ENCODE data around the gene NTMT2.

NTMT2 gene

DNA sequence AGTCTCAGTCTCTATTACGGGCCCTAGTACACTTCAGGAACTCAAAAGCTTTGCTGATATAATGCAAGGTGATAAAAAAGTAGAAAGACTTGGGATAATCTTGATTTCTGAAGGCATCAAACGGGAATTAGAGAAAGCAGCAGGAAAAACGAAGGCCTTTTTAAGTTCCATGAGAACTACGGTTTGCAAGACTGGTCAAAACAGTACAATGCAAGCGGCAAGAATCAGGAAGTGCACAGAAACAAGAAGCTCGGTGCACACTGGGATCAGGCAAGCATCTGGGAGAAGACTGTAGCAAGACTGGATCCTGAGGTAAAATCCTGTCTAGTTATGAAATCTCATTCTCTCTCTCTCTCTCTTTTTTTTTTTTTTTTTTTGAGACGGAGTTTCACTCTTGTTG is 28.6 kb downstream of the NTMT2 start:
- Histone ChIP-seq H2BK15ac (replicated peaks; ENCODE audit: low read depth) (no peak overlapping the region), H3K79me2 (ENCODE audit: control insufficient read depth, insufficient read depth, low read length) (no peaks in the 10 kb centered on the region), H3K79me1 (ENCODE audit: low read length) (no peaks in the 10 kb centered on the region), H4K8ac (ENCODE audit: low read depth, low read length) (no peak overlapping the region), H3K27me3 (ENCODE audit: insufficient read depth, low read length, poor library complexity) (no peaks in the 10 kb centered on the region), H3K4me3 (ENCODE audit: low read length) (no peak overlapping the region), H3K18ac (ENCODE audit: low read length) (no peak overlapping the region), H3K56ac (ENCODE audit: low read length) (no peak overlapping the region), H3K27ac (ENCODE audit: low read depth, low read length) (no peak overlapping the region), H3K4me1 (ENCODE audit: control insufficient read depth, low read depth, low read length) (no peaks in the 10 kb centered on the region), H2AK5ac (ENCODE audit: low read length) (no peak overlapping the region), H4K5ac (ENCODE audit: low read length) (no peak overlapping the region), H3K23ac (ENCODE audit: low read length) (no peak overlapping the region), H3K4me2 (ENCODE audit: low read length) (no peak overlapping the region), H2BK5ac (ENCODE audit: low read length) (no peak overlapping the region), H2BK120ac (ENCODE audit: low read depth, low read length) (no peak overlapping the region), H3K9ac (ENCODE audit: low read length) (no peak overlapping the region), H3K36me3 (ENCODE audit: control insufficient read depth, insufficient read depth, low read length) (no peaks in the 10 kb centered on the region), H3K4ac (ENCODE audit: low read depth, low read length) (no peak overlapping the region)
- WGBS (ENCODE audit: extremely low coverage, insufficient coverage, low lambda C conversion rate) = no CpG with 5 or more reads among the region's 7 CpGs
- no peak for DNase-seq

DNA sequence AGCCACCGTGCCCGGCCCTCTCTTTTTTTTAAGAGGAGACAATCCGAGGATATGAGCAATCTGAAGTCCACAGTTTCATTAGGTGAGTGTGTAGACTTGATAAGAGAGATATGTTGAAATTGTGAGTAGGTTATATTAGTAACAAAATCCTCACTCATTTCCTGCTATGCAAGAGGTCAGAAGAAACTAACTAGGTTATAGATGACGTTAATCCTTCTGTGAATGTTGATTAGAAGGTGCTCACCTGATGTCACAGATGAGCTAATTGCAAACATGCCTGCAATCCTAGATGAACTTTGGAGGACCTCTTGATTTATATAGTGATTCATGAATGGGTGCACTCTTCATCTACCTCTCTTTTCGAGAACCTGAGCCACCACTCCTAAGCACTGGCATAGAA is 29.3 kb downstream of the NTMT2 start:
- H3K27ac ChIP-seq (ENCODE audit: low read depth, low read length) = no peak overlapping the region
- no CpG with 5 or more reads among the region's 5 CpGs for WGBS (ENCODE audit: extremely low coverage, insufficient coverage, low lambda C conversion rate)
- H3K56ac ChIP-seq (ENCODE audit: low read length) = no peak overlapping the region
- no peak overlapping the region for H3K18ac ChIP-seq (ENCODE audit: low read length)
- H3K23ac ChIP-seq (ENCODE audit: low read length) = no peak overlapping the region
- no peaks in the 10 kb centered on the region for H3K36me3 ChIP-seq (ENCODE audit: control insufficient read depth, insufficient read depth, low read length)
- H3K27me3 ChIP-seq (ENCODE audit: insufficient read depth, low read length, poor library complexity) = no peaks in the 10 kb centered on the region
- H3K4me2 ChIP-seq (ENCODE audit: low read length) = no peak overlapping the region
- no peak overlapping the region for H3K4me3 ChIP-seq (ENCODE audit: low read length)
- H3K79me2 ChIP-seq (ENCODE audit: control insufficient read depth, insufficient read depth, low read length) = no peaks in the 10 kb centered on the region
- no peak overlapping the region for H2BK120ac ChIP-seq (ENCODE audit: low read depth, low read length)
- H2AK5ac ChIP-seq (ENCODE audit: low read length) = no peak overlapping the region
- no peaks in the 10 kb centered on the region for H3K79me1 ChIP-seq (ENCODE audit: low read length)
- H2BK15ac ChIP-seq (replicated peaks; ENCODE audit: low read depth) = no peak overlapping the region
- no peak overlapping the region for H2BK5ac ChIP-seq (ENCODE audit: low read length)
- no peaks in the 10 kb centered on the region for H3K4me1 ChIP-seq (ENCODE audit: control insufficient read depth, low read depth, low read length)
- no peak overlapping the region for H4K5ac ChIP-seq (ENCODE audit: low read length)
- no peak for DNase-seq
- no peak overlapping the region for H3K9ac ChIP-seq (ENCODE audit: low read length)
- no peak overlapping the region for H4K8ac ChIP-seq (ENCODE audit: low read depth, low read length)
- H3K4ac ChIP-seq (ENCODE audit: low read depth, low read length) = no peak overlapping the region

DNA sequence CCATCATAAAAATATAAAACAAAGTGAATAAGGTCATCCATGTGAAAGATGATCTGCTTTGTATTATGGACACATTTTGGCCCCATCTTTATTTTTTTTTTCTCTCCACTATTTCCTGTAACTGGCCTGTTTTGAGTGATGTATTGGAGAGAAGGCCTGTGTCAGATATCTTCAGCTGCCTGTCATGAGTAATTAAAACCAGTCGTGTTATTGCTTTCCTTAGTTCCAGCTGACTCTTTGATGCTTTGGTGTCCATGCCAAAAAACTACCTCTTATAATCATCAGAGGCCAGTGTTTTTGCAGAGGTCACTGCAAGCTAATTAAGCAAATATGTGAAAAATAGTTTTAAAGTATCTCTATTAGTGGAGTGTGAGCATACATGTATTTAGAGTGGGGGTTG is 29.7 kb downstream of the NTMT2 start:
- Histone ChIP-seq H3K4me3 (ENCODE audit: low read length) (no peak overlapping the region), H3K36me3 (ENCODE audit: control insufficient read depth, insufficient read depth, low read length) (no peaks in the 10 kb centered on the region), H4K5ac (ENCODE audit: low read length) (no peak overlapping the region), H3K9ac (ENCODE audit: low read length) (no peak overlapping the region), H3K23ac (ENCODE audit: low read length) (no peak overlapping the region), H3K27ac (ENCODE audit: low read depth, low read length) (no peak overlapping the region), H2BK120ac (ENCODE audit: low read depth, low read length) (no peak overlapping the region), H3K4me1 (ENCODE audit: control insufficient read depth, low read depth, low read length) (no peaks in the 10 kb centered on the region), H2BK15ac (replicated peaks; ENCODE audit: low read depth) (no peak overlapping the region), H3K56ac (ENCODE audit: low read length) (no peak overlapping the region), H3K4me2 (ENCODE audit: low read length) (no peak overlapping the region), H2AK5ac (ENCODE audit: low read length) (no peak overlapping the region), H3K4ac (ENCODE audit: low read depth, low read length) (no peak overlapping the region), H2BK5ac (ENCODE audit: low read length) (no peak overlapping the region), H4K8ac (ENCODE audit: low read depth, low read length) (no peak overlapping the region), H3K27me3 (ENCODE audit: insufficient read depth, low read length, poor library complexity) (no peaks in the 10 kb centered on the region), H3K18ac (ENCODE audit: low read length) (no peak overlapping the region), H3K79me1 (ENCODE audit: low read length) (no peaks in the 10 kb centered on the region), H3K79me2 (ENCODE audit: control insufficient read depth, insufficient read depth, low read length) (no peaks in the 10 kb centered on the region)
- DNase-seq = no peak
- no CpG with 5 or more reads among the region's 1 CpG for WGBS (ENCODE audit: extremely low coverage, insufficient coverage, low lambda C conversion rate)

DNA sequence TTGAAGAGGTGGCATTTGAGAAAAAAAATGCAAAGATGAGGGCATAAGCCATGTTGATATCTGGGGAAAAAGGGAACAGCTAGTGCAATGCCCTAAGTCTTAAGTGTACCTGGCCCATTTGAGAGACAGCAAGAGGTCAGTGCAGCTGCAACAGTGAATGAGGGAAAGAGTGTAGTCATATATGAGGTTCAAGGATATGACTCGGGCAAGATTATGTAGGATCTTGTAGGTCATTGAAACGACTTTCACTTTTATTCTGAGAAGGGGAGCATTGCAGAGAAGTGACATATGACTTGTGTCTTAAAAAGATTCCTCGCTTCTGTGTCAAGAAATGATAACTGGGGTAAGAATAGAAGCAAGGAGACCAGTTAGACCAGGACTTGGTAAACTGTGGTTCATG is 31.0 kb downstream of the NTMT2 start:
- no peak overlapping the region for H4K5ac ChIP-seq (ENCODE audit: low read length)
- DNase-seq = no peak
- no peak overlapping the region for H3K4me3 ChIP-seq (ENCODE audit: low read length)
- no peak overlapping the region for H2BK5ac ChIP-seq (ENCODE audit: low read length)
- no peak overlapping the region for H3K18ac ChIP-seq (ENCODE audit: low read length)
- no peak overlapping the region for H3K9ac ChIP-seq (ENCODE audit: low read length)
- no peak overlapping the region for H3K56ac ChIP-seq (ENCODE audit: low read length)
- H2BK120ac ChIP-seq (ENCODE audit: low read depth, low read length) = no peak overlapping the region
- H3K27ac ChIP-seq (ENCODE audit: low read depth, low read length) = no peak overlapping the region
- no peak overlapping the region for H2BK15ac ChIP-seq (replicated peaks; ENCODE audit: low read depth)
- WGBS (ENCODE audit: extremely low coverage, insufficient coverage, low lambda C conversion rate) = no CpG with 5 or more reads among the region's 3 CpGs
- no peaks in the 10 kb centered on the region for H3K36me3 ChIP-seq (ENCODE audit: control insufficient read depth, insufficient read depth, low read length)
- no peaks in the 10 kb centered on the region for H3K79me1 ChIP-seq (ENCODE audit: low read length)
- H3K79me2 ChIP-seq (ENCODE audit: control insufficient read depth, insufficient read depth, low read length) = no peaks in the 10 kb centered on the region
- H3K4me2 ChIP-seq (ENCODE audit: low read length) = no peak overlapping the region
- no peak overlapping the region for H3K23ac ChIP-seq (ENCODE audit: low read length)
- no peaks in the 10 kb centered on the region for H3K27me3 ChIP-seq (ENCODE audit: insufficient read depth, low read length, poor library complexity)
- no peak overlapping the region for H3K4ac ChIP-seq (ENCODE audit: low read depth, low read length)
- H4K8ac ChIP-seq (ENCODE audit: low read depth, low read length) = no peak overlapping the region
- no peaks in the 10 kb centered on the region for H3K4me1 ChIP-seq (ENCODE audit: control insufficient read depth, low read depth, low read length)
- no peak overlapping the region for H2AK5ac ChIP-seq (ENCODE audit: low read length)

DNA sequence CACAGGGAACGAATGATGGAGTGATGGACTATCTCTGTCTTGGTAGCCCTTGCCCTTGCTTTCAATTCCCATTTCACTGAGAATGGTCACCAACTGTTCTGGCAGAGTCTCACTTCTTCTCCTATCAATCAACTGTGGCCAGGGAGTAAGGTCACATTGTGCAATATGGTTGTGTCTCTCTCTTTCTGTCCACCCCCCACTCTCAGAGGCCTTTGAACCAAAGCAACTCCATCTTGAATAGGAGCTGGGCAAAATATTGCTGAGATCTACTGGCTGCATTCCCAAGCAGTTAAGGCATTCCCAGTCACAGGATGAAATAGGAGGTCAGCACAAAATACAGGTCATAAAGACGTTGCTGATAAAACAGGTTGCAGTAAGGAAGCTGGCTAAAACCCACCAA is 36.7 kb downstream of the NTMT2 start:
- no peak overlapping the region for H3K4ac ChIP-seq (ENCODE audit: low read depth, low read length)
- no peak overlapping the region for H2BK15ac ChIP-seq (replicated peaks; ENCODE audit: low read depth)
- H3K9ac ChIP-seq (ENCODE audit: low read length) = no peak overlapping the region
- no peaks in the 10 kb centered on the region for H3K27me3 ChIP-seq (ENCODE audit: insufficient read depth, low read length, poor library complexity)
- H3K79me1 ChIP-seq (ENCODE audit: low read length) = no peaks in the 10 kb centered on the region
- no peak overlapping the region for H2BK120ac ChIP-seq (ENCODE audit: low read depth, low read length)
- H3K36me3 ChIP-seq (ENCODE audit: control insufficient read depth, insufficient read depth, low read length) = no peaks in the 10 kb centered on the region
- H3K56ac ChIP-seq (ENCODE audit: low read length) = no peak overlapping the region
- no peaks in the 10 kb centered on the region for H3K4me1 ChIP-seq (ENCODE audit: control insufficient read depth, low read depth, low read length)
- H2BK5ac ChIP-seq (ENCODE audit: low read length) = no peak overlapping the region
- no peak overlapping the region for H3K4me2 ChIP-seq (ENCODE audit: low read length)
- H3K79me2 ChIP-seq (ENCODE audit: control insufficient read depth, insufficient read depth, low read length) = no peaks in the 10 kb centered on the region
- H3K18ac ChIP-seq (ENCODE audit: low read length) = no peak overlapping the region
- H3K23ac ChIP-seq (ENCODE audit: low read length) = no peak overlapping the region
- H4K5ac ChIP-seq (ENCODE audit: low read length) = no peak overlapping the region
- H4K8ac ChIP-seq (ENCODE audit: low read depth, low read length) = no peak overlapping the region
- no peak for DNase-seq
- H3K27ac ChIP-seq (ENCODE audit: low read depth, low read length) = no peak overlapping the region
- WGBS (ENCODE audit: extremely low coverage, insufficient coverage, low lambda C conversion rate) = no CpG with 5 or more reads among the region's 2 CpGs
- no peak overlapping the region for H3K4me3 ChIP-seq (ENCODE audit: low read length)
- H2AK5ac ChIP-seq (ENCODE audit: low read length) = no peak overlapping the region

DNA sequence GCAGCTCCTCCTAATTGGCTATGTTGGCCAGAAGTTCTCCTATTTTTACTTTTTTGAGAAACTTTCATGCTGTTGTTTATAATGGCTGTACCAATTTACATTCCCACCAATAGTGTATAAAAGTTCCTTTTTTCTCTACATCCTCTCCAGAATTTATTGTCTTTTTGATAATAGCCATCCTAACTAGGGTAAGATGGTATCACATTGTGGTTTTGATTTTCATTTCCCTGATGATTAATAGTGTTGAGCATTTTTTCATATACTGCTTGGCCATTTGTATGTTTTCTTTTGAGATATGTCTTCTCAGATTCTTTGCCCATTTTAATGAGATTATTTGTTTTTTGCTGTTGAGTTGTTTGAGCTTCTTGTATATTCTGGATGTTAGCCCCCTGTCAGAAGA is 46.8 kb downstream of the NTMT2 start:
- H3K36me3 ChIP-seq (ENCODE audit: control insufficient read depth, insufficient read depth, low read length) = no peaks in the 10 kb centered on the region
- no peak overlapping the region for H2BK15ac ChIP-seq (replicated peaks; ENCODE audit: low read depth)
- no peak overlapping the region for H3K9ac ChIP-seq (ENCODE audit: low read length)
- H3K4me2 ChIP-seq (ENCODE audit: low read length) = no peak overlapping the region
- H3K18ac ChIP-seq (ENCODE audit: low read length) = no peak overlapping the region
- no peak overlapping the region for H2AK5ac ChIP-seq (ENCODE audit: low read length)
- H3K79me2 ChIP-seq (ENCODE audit: control insufficient read depth, insufficient read depth, low read length) = no peaks in the 10 kb centered on the region
- no peak overlapping the region for H4K8ac ChIP-seq (ENCODE audit: low read depth, low read length)
- no peak overlapping the region for H2BK5ac ChIP-seq (ENCODE audit: low read length)
- H3K4ac ChIP-seq (ENCODE audit: low read depth, low read length) = no peak overlapping the region
- no peaks in the 10 kb centered on the region for H3K27me3 ChIP-seq (ENCODE audit: insufficient read depth, low read length, poor library complexity)
- no peak overlapping the region for H2BK120ac ChIP-seq (ENCODE audit: low read depth, low read length)
- H3K4me1 ChIP-seq (ENCODE audit: control insufficient read depth, low read depth, low read length) = no peaks in the 10 kb centered on the region
- no peak for DNase-seq
- no peak overlapping the region for H3K56ac ChIP-seq (ENCODE audit: low read length)
- no peaks in the 10 kb centered on the region for H3K79me1 ChIP-seq (ENCODE audit: low read length)
- no peak overlapping the region for H3K27ac ChIP-seq (ENCODE audit: low read depth, low read length)
- H3K4me3 ChIP-seq (ENCODE audit: low read length) = no peak overlapping the region
- no peak overlapping the region for H4K5ac ChIP-seq (ENCODE audit: low read length)
- no peak overlapping the region for H3K23ac ChIP-seq (ENCODE audit: low read length)
